Measurements from ENCODE around the gene TEPSIN.

Gene TEPSIN

GRCh38 chr17:81199482-81199830 is 39.4 kb downstream of the TEPSIN start:
- DNase-seq (ENCODE audit: low read depth in 1 of 2, low spot score in 1 of 2) = no peak

- DNase-seq (ENCODE audit: low read depth in 1 of 2, low spot score in 1 of 2) = no peak
Observed at GRCh38 chr17:81198826-81199481, 39.9 kb downstream of the TEPSIN start.

GRCh38 chr17:81197831-81198490 is 40.9 kb downstream of the TEPSIN start:
- no peak for DNase-seq (ENCODE audit: low read depth in 1 of 2, low spot score in 1 of 2)

- DNase-seq (ENCODE audit: low read depth in 1 of 2, low spot score in 1 of 2) = no peak
Observed at GRCh38 chr17:81197409-81197795, 41.5 kb downstream of the TEPSIN start.

- no peak for DNase-seq (ENCODE audit: low read depth in 1 of 2, low spot score in 1 of 2)
Observed at GRCh38 chr17:81196505-81197408, 42.1 kb downstream of the TEPSIN start.

GRCh38 chr17:81195941-81196495 is 42.8 kb downstream of the TEPSIN start:
- no peak for DNase-seq (ENCODE audit: low read depth in 1 of 2, low spot score in 1 of 2)

- DNase-seq (ENCODE audit: low read depth in 1 of 2, low spot score in 1 of 2) = no peak
Observed at GRCh38 chr17:81194941-81195901, 43.6 kb downstream of the TEPSIN start.

- no peak for DNase-seq (ENCODE audit: low read depth in 1 of 2, low spot score in 1 of 2)
Observed at GRCh38 chr17:81194225-81194760, 44.6 kb downstream of the TEPSIN start.

GRCh38 chr17:81193470-81194224 is 45.2 kb downstream of the TEPSIN start:
- DNase-seq (ENCODE audit: low read depth in 1 of 2, low spot score in 1 of 2) = no peak

GRCh38 chr17:81193051-81193410 is 45.8 kb downstream of the TEPSIN start:
- DNase-seq (ENCODE audit: low read depth in 1 of 2, low spot score in 1 of 2) = no peak

GRCh38 chr17:81192386-81193050 is 46.3 kb downstream of the TEPSIN start:
- DNase-seq (ENCODE audit: low read depth in 1 of 2, low spot score in 1 of 2) = no peak

- no peak for DNase-seq (ENCODE audit: low read depth in 1 of 2, low spot score in 1 of 2)
Observed at GRCh38 chr17:81191646-81192045, 47.2 kb downstream of the TEPSIN start.

- DNase-seq (ENCODE audit: low read depth in 1 of 2, low spot score in 1 of 2) = no peak
Observed at GRCh38 chr17:81191116-81191515, 47.7 kb downstream of the TEPSIN start.

- DNase-seq (ENCODE audit: low read depth in 1 of 2, low spot score in 1 of 2) = no peak
Observed at GRCh38 chr17:81190591-81190990, 48.3 kb downstream of the TEPSIN start.

- DNase-seq (ENCODE audit: low read depth in 1 of 2, low spot score in 1 of 2) = no peak
Observed at GRCh38 chr17:81189670-81190530, 49.0 kb downstream of the TEPSIN start.

- no peak for DNase-seq (ENCODE audit: low read depth in 1 of 2, low spot score in 1 of 2)
Observed at GRCh38 chr17:81189016-81189415, 49.8 kb downstream of the TEPSIN start.

GRCh38 chr17:81188491-81188840 is 50.4 kb downstream of the TEPSIN start:
- DNase-seq (ENCODE audit: low read depth in 1 of 2, low spot score in 1 of 2) = no peak
